Stimulated activated CD4-positive, alpha-beta T cell treated with anti-CD3 and anti-CD28 coated beads, Interleukin-4, amount 100 ng/mL, for 1 hour (primary cell): ENCODE results near the gene ACTRT2.

Source experiments
- DNase-seq: peaks from one replicate; pipeline ENCODE4 v3.0.0-alpha.2; 2020

ACTRT2 gene

GRCh38 chr1:3003039-3003940 lies 18.0 kb upstream of the ACTRT2 start:
- no peak for DNase-seq

- DNase-seq: no peak
Observed at GRCh38 chr1:3003941-3004270, 17.4 kb upstream of the ACTRT2 start.

GRCh38 chr1:3004285-3005205 lies 16.7 kb upstream of the ACTRT2 start:
- DNase-seq: no peak

- no peak for DNase-seq
Observed at GRCh38 chr1:3005771-3006170, 15.5 kb upstream of the ACTRT2 start.

DNA sequence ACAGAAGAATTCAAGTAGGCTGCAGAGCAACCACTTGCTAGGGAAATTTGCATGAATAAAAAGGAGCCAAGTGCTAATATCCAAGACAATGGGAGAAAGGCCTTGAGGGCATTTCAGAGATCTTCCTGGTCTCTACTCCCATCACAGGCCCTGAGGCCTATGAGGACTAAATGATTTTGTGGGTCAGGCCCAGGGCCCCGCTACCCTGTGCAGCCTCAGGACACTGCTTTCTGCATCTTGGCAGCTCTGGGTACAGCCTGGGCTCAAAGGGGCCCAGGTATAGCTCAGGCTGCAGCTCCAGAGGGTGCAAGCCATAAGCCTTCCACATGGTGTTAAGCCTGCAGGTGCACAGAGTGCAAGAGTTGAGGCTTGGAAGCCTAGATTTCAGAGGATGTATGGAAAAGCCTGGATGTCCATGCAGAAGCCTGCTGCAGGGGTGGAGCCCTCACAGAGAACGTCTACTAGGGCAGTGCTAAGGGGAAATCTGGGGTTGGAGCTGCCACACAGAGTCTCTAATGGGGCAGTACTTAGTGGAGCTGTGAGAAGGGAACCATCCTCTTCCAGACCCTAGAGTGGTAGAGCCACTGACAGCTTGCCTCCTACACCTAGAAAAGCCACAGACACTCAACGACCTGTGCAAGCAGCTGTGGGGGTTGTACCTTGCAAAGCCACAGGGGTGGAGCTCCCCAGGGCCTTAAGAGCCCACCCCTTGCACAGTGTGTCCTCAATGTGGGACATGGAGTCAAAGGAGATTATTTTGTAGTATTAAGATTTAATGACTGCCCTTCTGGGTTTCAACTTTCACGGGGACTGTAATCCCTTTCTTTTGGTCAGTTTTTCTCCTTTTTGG lies 13.7 kb upstream of the ACTRT2 start:
- DNase-seq: no peak

DNA sequence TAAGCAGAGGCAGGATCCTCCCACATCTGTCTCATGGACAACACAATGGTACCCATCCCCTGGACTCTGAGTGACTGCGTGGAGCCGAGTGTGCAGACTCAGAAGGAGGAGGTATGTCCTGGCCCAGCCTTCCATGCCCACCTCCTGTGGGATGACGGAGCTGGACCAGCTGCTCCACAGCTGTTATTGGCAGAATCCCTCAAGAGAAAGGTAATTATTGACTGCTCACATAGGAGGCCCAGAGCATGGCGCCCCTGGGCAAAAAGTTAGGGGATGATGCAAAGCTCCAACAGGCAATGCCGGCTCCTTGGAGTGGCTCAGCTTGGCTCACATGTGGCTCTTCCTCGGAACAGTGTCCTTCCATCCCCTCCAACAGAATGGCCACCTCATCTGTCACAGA lies 12.2 kb upstream of the ACTRT2 start:
- no peak for DNase-seq

DNA sequence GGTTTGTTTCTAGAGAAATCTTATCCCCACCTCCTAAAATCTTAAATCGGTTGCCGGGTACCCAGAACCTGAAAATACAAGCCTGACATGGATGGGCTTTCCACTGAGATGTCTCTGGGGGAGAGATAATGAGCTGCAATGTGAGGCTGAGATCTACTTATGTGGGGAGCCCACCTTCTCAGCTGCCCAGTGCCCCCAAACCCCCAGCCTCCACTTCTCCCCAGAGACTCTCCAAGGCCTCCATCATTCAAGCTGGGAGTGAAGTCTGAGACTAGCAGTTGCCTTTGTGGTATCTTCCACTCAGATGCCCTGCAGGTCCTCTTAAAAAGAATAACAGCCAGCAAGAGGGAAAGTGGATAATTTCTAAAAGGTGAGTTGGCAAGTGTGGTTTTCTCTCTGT lies 11.7 kb upstream of the ACTRT2 start:
- no peak for DNase-seq

DNA sequence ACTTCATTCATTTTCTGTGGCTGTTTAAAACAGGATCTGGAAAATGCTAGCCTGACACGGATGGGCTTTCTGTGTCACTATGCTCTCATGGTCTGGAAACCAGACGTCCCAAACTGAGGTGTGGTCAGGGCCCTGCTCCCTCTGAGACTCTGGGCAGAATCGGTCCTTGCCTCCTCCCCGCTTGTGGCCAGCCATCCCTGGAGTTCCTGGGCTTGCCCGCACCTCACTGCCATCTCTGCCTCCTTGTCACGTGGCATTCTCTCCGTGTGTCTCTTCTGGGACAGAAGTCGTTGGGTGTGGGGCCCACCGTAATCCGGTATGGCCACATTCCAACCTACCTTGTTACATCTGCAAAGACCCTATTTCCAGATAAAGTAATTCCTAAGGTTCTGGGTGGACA lies 10.1 kb upstream of the ACTRT2 start:
- DNase-seq: no peak

GRCh38 chr1:3011631-3012455 lies 9.4 kb upstream of the ACTRT2 start:
- no peak for DNase-seq

- peak; percentile 66 for DNase-seq
Observed at GRCh38 chr1:3012456-3013291, 8.6 kb upstream of the ACTRT2 start.

DNA sequence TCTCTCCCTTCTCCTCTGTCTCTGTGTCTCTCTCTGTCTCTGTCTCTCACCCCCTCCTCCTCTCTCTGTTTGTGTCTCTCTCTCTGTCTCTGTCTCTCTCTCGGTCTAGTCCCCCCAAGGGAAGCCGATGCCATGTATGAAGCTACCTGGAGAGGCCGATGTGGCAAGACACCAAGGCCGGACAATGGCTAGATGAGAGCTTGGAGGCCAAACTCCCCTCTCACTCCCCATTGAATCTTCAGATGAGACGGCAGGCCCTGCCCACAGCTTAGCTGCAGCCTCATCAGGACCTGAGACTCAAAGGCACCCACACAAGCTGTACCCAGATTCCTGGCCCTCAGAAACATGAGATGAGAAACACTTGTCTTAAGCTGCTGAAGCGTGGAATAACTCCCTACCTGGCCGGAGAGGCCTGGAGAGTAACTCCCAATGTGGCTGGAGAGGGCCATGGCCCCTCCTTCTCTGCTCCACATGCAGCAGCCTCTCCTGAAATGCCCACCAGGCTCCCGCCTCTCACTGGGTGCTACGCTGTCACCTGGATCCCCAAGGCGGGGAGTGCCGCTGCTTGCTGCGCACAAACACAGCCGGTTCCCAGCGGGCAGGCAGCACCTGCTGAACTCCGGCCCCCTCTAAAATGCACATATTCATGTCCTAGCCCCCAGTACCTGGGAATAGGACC lies 7.8 kb upstream of the ACTRT2 start:
- DNase-seq: no peak

- no peak for DNase-seq
Observed at GRCh38 chr1:3014050-3014440, 7.2 kb upstream of the ACTRT2 start.

DNA sequence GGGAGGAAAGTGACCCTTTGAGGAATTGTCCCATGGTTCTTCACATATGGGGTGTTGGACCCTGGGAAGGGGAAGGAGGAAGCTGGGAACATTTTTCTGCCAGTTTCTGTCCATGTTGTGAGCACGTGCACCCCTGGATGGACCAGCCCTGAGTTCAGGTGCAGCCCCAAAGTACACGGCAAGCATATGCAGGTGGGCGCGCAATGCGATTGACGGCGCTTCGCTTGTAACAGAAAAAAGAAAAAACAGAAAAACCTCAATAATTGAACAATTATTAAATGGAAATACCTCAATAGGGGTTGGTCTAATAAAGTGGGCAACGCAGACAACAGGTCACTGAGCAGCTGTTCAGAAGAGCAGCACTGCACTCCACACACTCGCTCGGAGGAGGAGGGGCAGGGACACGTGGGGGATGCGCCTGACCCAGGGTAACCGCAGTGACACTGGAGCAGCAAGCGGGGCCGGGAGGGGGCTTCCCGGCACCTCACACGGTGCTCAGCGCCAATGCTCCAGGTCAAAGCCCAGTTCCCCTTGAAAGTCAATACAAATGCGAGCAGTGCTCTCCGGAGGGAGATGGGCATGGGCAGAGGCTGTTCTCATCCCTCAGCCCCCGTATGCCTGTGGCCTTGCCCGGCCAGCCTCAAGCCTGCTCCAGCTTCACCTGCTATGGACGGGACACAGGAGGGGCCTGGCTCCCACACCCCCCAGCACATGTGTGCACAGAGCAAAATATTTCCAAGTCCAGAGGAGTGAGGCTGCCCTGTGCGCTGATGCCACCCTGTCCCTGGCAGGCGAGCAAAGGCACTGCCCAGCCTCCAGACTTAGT lies 6.6 kb upstream of the ACTRT2 start:
- no peak for DNase-seq

GRCh38 chr1:3015269-3015635 lies 6.0 kb upstream of the ACTRT2 start:
- DNase-seq: no peak

- no peak for DNase-seq
Observed at GRCh38 chr1:3015744-3016143, 5.5 kb upstream of the ACTRT2 start.

DNA sequence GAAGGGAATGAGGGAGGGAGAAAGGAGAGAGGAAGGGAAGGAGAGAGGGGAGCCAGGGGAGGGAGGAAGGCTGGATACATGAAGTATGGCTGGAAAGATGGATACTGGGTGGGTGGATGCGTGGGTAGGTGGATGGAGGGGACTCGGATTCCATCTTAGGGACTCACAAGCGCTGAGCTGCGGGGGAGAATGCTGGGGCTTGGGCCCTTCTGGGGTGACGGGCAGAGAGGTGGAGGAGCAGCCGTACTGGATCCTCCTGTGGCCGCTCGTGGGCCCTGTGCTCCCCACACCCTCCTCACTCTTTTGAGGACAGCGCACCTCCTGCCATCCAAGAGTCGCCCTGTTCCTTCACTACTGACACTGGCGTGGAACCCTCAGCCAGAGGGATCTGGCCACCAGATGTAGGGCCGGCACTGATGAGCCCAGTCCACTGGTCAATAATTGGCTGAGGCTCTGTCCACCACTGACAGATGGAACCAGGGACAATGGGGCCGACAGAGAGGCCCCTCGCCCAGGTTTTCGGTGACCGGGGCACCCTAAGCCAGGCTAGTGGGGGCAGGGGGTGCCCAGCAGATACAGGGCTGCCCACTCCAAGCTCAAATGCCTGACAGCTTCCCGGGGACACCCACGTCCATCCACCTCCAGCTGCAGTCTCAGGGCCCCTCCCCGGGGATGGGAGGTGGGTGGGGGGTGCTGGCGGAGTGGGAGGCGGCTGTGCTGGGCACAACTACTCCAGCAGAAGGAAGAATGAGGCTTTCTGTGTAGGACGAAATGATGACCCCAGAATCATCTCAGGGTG lies 4.4 kb upstream of the ACTRT2 start:
- DNase-seq: no peak

DNA sequence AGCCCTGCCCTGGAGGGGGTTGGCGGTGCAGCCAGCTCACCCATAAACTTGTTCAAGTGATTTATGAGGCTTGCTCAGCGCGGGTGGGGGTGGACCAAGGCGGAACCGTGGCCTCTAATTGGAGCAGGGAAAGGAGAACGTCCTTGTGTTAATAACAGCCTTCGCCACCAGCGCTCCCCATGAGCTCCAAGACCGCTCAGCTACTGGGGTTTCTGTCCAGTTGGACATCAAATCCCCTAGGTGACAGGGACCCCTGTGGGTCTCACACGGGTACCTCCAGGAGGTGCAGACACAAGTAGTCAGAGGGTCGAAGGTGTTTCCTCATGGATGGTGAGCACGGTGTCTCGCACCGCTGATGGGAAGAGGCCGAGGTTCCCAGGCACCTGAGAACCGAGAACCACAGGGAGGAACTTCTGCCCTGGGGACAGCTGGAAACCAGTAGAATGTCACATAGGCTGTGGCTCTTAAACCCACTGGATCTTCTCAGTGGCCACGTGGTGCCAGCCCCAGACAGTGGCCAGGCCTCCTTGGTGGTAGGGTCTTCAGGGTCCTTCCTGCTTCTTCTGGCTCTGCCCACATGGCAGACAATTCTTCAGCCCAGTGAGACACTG lies 3.7 kb upstream of the ACTRT2 start:
- no peak for DNase-seq

DNA sequence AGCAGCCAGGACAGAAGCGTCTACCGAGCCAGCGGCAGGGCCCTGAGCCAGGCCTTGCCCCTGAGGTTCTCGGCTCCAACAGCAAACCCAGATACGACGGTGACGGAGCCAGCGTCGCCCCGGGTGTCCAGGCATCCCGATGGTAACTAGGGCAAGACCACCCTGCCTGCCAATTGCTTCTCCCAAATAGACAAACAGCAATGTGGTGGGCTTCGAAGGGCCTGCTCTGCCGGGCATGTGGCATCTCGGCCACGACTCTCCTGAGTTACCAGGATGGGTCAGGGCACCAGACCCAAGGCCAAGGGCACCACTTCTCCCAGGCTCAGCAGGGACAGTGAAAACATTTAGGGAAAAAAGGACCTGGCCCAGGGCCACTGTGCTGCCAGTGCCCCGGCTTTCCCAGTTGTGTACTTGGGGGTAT lies 3.2 kb upstream of the ACTRT2 start:
- DNase-seq: no peak
